Effector memory CD4-positive, alpha-beta T cell (primary cell): ENCODE data around the gene CDHR3.

Experiments used
- DNase-seq, 3 donors: peaks; one replicate each; pipeline ENCODE4 v3.0.0-alpha.2; 2020
- H3K27ac ChIP-seq: 2 replicates; pipeline ENCODE4 v1.7.0; 2013; ENCODE audit warnings: mild to moderate bottlenecking, low read length, moderate library complexity; ENCODE audit not compliant: insufficient read depth, poor library complexity, severe bottlenecking
- H3K27me3 ChIP-seq: replicated peaks from 2 replicates; pipeline ENCODE4 v1.7.0; 2013; ENCODE audit warnings: mild to moderate bottlenecking, low read length; ENCODE audit not compliant: insufficient read depth, control insufficient read depth, poor library complexity, severe bottlenecking
- H3K36me3 ChIP-seq: 2 replicates; pipeline ENCODE4 v1.7.0; 2013; ENCODE audit warnings: mild to moderate bottlenecking, low read length, moderate library complexity; ENCODE audit not compliant: control insufficient read depth, insufficient read depth
- H3K4me1 ChIP-seq: 2 replicates; pipeline ENCODE4 v1.7.0; 2013; ENCODE audit warnings: low read length, mild to moderate bottlenecking; ENCODE audit not compliant: control insufficient read depth, insufficient read depth, poor library complexity, severe bottlenecking
- H3K4me3 ChIP-seq: 2 replicates; pipeline ENCODE4 v1.7.0; 2013; ENCODE audit warnings: low read length, low read depth, mild to moderate bottlenecking; ENCODE audit not compliant: insufficient read depth, poor library complexity, severe bottlenecking
- H3K9me3 ChIP-seq: 2 replicates; pipeline ENCODE4 v1.7.0; 2013; ENCODE audit warnings: mild to moderate bottlenecking, low read length, moderate library complexity; ENCODE audit not compliant: control insufficient read depth

The CDHR3 gene

GRCh38 chr7:105934572-105935185 lies 28.4 kb upstream of the CDHR3 start:
- no peaks in the 10 kb centered on the region for H3K4me1 ChIP-seq
- no peaks in the 10 kb centered on the region for H3K27me3 ChIP-seq
- no peaks in the 10 kb centered on the region for H3K9me3 ChIP-seq
- DNase-seq = no peak
- H3K36me3 ChIP-seq = no peaks in the 10 kb centered on the region
- no peak overlapping the region for H3K4me3 ChIP-seq
- no peak overlapping the region for H3K27ac ChIP-seq

DNA sequence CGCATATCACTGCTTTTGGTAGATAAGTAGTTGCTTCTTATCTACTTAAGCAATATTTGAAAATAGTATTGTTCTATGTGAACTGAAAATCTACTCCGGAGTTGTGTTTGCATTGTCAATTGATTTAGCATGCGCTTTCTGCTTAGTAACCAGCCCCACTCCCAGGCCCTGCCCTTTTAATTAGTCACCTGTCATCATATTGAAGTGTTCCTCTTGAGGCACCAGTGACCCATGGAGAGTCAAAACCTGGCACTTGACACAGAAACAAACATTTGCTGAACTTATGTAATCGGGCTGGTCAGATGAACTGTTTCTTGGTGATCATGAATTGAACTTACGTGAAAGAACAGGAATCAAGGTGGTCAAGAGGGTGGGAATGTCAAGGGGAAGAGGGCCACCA lies 27.8 kb upstream of the CDHR3 start:
- no peak for DNase-seq
- H3K27ac ChIP-seq = no peak overlapping the region
- H3K36me3 ChIP-seq = no peaks in the 10 kb centered on the region

DNA sequence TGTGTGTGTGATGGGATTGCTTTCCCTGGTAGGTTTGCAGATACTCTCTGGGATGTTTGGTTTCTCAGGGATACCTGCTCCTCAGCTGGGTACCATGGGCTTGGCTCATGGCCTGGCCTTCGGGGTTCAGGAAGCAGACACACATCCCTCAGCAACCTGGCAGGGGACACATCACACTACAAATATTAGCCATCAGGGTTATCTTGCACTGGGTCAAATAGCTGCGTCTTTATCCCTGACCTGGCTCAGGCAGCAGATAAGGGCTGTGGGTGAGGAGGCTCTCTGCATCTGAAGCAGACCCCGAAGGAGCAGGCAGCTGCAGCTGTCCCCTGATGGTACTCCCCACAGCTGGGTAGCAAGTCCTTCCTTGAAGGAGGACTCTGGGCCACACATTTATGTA lies 25.7 kb upstream of the CDHR3 start:
- Histone ChIP-seq H3K27ac (no peak overlapping the region), H3K4me1 (no peaks in the 10 kb centered on the region), H3K36me3 (no peaks in the 10 kb centered on the region), H3K9me3 (no peaks in the 10 kb centered on the region), H3K27me3 (no peaks in the 10 kb centered on the region), H3K4me3 (no peak overlapping the region)
- DNase-seq = no peak

More for the DNA sequence above, 27.8 kb upstream of the CDHR3 start:
- H3K9me3 ChIP-seq = no peaks in the 10 kb centered on the region
- H3K27me3 ChIP-seq = no peaks in the 10 kb centered on the region
- no peaks in the 10 kb centered on the region for H3K4me1 ChIP-seq
- no peak overlapping the region for H3K4me3 ChIP-seq

DNA sequence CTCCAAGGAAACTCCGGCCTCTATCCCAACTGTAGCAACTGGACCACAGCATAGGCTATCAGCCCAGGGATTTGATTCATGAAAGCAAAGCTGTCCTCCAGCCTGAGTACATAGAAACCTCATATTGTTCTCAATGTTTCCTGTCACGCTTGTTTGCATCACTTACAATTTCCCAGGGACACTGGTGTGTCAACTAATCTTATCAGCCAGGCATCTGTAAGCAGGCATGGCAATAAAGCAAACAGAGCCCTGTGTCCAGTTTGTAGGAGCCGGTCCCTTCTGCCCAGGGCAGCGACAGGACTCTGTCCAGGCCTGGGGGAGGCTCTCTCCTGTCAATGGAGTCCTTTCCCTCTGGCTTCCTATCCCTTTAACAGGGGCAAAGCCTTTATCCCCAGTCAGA lies 23.0 kb upstream of the CDHR3 start:
- no peak overlapping the region for H3K4me3 ChIP-seq
- no peaks in the 10 kb centered on the region for H3K9me3 ChIP-seq
- no peak overlapping the region for H3K27ac ChIP-seq
- no peaks in the 10 kb centered on the region for H3K4me1 ChIP-seq
- no peaks in the 10 kb centered on the region for H3K27me3 ChIP-seq
- no peaks in the 10 kb centered on the region for H3K36me3 ChIP-seq
- no peak for DNase-seq

DNA sequence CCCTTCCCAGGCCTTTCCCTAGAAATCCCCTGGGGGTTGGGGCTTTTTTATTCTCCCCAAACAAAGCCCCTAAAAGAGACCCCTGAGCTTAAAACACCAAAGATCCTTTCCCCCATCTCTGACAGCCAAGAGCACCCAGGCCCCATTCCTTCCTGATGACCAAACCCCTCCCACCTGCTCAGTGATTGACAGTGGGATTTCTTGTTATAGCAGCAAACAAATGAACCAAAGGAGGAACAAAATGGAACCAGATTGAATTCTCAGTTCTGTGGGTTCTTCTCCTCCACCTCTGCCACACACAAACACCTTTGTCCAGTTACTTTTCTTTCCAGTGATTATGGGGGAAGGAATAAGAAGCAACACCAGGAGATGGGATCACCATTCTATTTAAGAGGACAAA lies 21.5 kb upstream of the CDHR3 start:
- Histone ChIP-seq H3K4me1 (no peaks in the 10 kb centered on the region), H3K4me3 (no peak overlapping the region), H3K27me3 (no peaks in the 10 kb centered on the region), H3K27ac (no peak overlapping the region), H3K9me3 (no peaks in the 10 kb centered on the region), H3K36me3 (no peaks in the 10 kb centered on the region)
- no peak for DNase-seq

DNA sequence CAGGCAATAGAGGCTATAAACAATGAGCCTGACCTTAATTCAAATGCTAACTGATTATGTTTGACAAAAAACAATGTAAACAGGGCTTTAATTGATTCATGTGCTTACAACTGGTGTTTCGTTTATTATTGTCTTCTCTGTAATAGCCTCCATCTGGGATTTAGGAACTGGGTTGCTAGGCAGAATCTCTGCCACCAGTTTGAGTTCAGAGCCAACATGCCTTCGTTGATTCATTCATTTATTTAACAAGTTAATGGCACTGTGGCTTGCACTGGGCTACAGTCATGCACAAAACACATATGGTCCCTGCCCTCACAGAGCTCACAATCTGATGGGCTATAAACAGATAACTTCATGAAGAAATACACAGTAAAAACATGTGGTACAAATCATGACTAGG lies 19.6 kb upstream of the CDHR3 start:
- Histone ChIP-seq H3K4me1 (no peaks in the 10 kb centered on the region), H3K36me3 (no peaks in the 10 kb centered on the region), H3K27ac (no peak overlapping the region), H3K4me3 (no peak overlapping the region), H3K9me3 (no peaks in the 10 kb centered on the region), H3K27me3 (no peaks in the 10 kb centered on the region)
- no peak for DNase-seq

GRCh38 chr7:105945848-105946247 lies 17.2 kb upstream of the CDHR3 start:
- Histone ChIP-seq H3K27me3 (no peaks in the 10 kb centered on the region), H3K36me3 (no peaks in the 10 kb centered on the region), H3K4me3 (no peak overlapping the region), H3K27ac (no peak overlapping the region), H3K4me1 (no peaks in the 10 kb centered on the region), H3K9me3 (no peaks in the 10 kb centered on the region)
- DNase-seq = no peak

DNA sequence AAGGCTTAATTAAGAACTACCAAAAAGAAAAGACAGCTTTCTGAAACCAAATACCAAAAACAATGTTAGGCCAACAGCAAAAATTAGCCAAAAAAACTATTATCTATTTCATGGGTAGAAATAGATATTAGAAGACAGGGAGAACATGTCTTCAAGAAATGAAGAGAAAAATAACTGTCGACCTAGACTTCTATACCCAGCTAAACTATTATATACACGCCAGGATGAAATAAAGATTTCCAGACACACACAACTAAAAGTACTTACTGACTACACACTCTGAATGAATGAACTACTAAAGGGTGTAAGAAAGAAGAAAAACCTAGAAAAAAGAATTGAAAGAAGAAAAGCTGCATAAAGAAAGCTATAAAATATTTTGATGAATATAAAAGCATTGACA lies 11.5 kb upstream of the CDHR3 start:
- Histone ChIP-seq H3K4me1 (no peaks in the 10 kb centered on the region), H3K36me3 (no peaks in the 10 kb centered on the region), H3K27me3 (no peaks in the 10 kb centered on the region), H3K9me3 (no peaks in the 10 kb centered on the region), H3K4me3 (no peak overlapping the region), H3K27ac (no peak overlapping the region)
- no peak for DNase-seq

DNA sequence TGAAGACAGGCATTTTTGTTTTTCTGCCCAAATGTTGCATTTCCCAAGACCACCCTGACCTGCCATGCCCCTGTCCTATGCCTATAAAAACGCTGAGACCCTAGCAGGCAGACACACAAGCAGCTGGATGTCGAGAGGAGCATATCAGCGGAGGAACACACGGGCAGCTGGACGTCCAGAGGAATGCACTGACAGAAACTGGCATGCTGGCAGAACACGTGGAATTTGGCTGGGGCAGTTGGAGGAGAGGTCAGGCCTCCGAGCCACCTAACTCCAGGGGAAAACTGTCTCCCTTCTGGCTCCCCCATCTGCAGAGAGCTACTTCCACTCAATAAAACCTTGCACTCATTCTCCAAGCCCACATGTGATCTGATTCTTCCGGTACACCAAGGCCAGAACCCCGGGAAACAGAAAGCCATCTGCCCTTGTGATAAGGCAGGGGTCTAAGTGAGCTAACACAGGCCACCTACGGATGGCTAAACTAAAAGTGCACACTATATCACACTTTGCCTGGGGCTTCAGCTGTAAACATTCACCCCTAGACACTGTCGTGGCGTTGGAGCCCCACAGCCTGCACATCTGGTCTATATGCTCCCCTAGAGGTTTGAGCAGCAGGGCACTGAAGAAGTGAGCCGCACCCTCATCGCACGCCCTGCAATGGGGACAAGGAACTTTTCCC lies 10.0 kb upstream of the CDHR3 start:
- H3K36me3 ChIP-seq = no peaks in the 10 kb centered on the region
- H3K4me1 ChIP-seq = no peaks in the 10 kb centered on the region
- H3K27ac ChIP-seq = no peak overlapping the region
- H3K9me3 ChIP-seq = no peaks in the 10 kb centered on the region
- no peak overlapping the region for H3K4me3 ChIP-seq
- H3K27me3 ChIP-seq = no peaks in the 10 kb centered on the region
- no peak for DNase-seq

- Histone ChIP-seq H3K9me3 (no peaks in the 10 kb centered on the region), H3K4me3 (no peak overlapping the region), H3K4me1 (no peaks in the 10 kb centered on the region)
These were observed 8.4 kb upstream of the CDHR3 start for GRCh38 chr7:105954711-105955110.

More at GRCh38 chr7:105954711-105955110, 8.4 kb upstream of the CDHR3 start:
- no peak overlapping the region for H3K27ac ChIP-seq
- H3K36me3 ChIP-seq = no peaks in the 10 kb centered on the region
- no peaks in the 10 kb centered on the region for H3K27me3 ChIP-seq
- no peak for DNase-seq
